Hepatocyte (in vitro differentiated cells): Measurements from ENCODE around the gene AUTS2. TPM values are rescaled to one million over a fixed set of nuclear protein-coding genes. Genes with fewer than 3 reads are reported as not detected.
A peak's percentile ranks its signal among the peaks of the same experiment; 100 is the strongest.

Source experiments
- DNase-seq: peaks from one replicate; pipeline ENCODE4 v3.0.0-alpha.2; 2016; ENCODE audit warnings: low spot score
- H2AFZ ChIP-seq: fragments of 200-600 bp; sonication (generic); 2 replicates; pipeline ENCODE4 v1.6.0; 2016; ENCODE audit warnings: antibody characterized with exemption, mild to moderate bottlenecking
- H3K27ac ChIP-seq: fragments of 200-600 bp; sonication (generic); 2 replicates; pipeline ENCODE4 v1.5.1; 2016; ENCODE audit warnings: mild to moderate bottlenecking
- H3K27me3 ChIP-seq: fragments of 200-600 bp; sonication (generic); 2 replicates; pipeline ENCODE4 v1.6.1; 2016
- H3K36me3 ChIP-seq: fragments of 200-600 bp; sonication (generic); replicated peaks from 2 replicates; pipeline ENCODE4 v1.5.1; 2016; ENCODE audit warnings: low read depth; ENCODE audit not compliant: insufficient read depth
- H3K4me1 ChIP-seq: fragments of 200-600 bp; sonication (generic); 2 replicates; pipeline ENCODE4 v1.5.1; 2016; ENCODE audit warnings: mild to moderate bottlenecking, moderate library complexity; ENCODE audit not compliant: insufficient read depth
- H3K4me2 ChIP-seq: fragments of 200-600 bp; sonication (generic); 2 replicates; pipeline ENCODE4 v1.6.0; 2016
- H3K4me3 ChIP-seq: fragments of 200-600 bp; sonication (generic); 2 replicates; pipeline ENCODE4 v1.5.1; 2016; ENCODE audit warnings: mild to moderate bottlenecking
- H3K79me2 ChIP-seq: fragments of 200-600 bp; sonication (generic); 2 replicates; pipeline ENCODE4 v1.6.0; 2017; ENCODE audit warnings: mild to moderate bottlenecking
- H3K9me2 ChIP-seq: fragments of 200-600 bp; sonication (generic); replicated peaks from 2 replicates; pipeline ENCODE4 v1.6.0; 2017; ENCODE audit warnings: mild to moderate bottlenecking; ENCODE audit not compliant: insufficient read depth
- H3K9me3 ChIP-seq: fragments of 200-600 bp; sonication (generic); 2 replicates; pipeline ENCODE4 v1.5.1; 2016; ENCODE audit warnings: low read depth, mild to moderate bottlenecking
- H4K20me1 ChIP-seq: fragments of 200-600 bp; sonication (generic); 2 replicates; pipeline ENCODE4 v1.6.0; 2016; ENCODE audit warnings: mild to moderate bottlenecking; ENCODE audit not compliant: insufficient read depth, poor library complexity, severe bottlenecking
- EZH2 ChIP-seq: fragments of 200-600 bp; sonication (generic); IDR thresholded peaks from 2 replicates; pipeline ENCODE4 v1.6.1; 2016; ENCODE audit warnings: antibody characterized with exemption, mild to moderate bottlenecking, borderline replicate concordance
- EZH2phosphoT487 ChIP-seq: fragments of 200-600 bp; sonication (generic); IDR thresholded peaks from one replicate; pipeline ENCODE4 v1.6.1; 2018; ENCODE audit warnings: antibody characterized with exemption, mild to moderate bottlenecking, low read depth, moderate library complexity; ENCODE audit not compliant: unreplicated experiment, severe bottlenecking
- WGBS: methylation state at CpG from one replicate; pipeline ENCODE4 v1.1.6; 2016; ENCODE audit warnings: low lambda C conversion rate; ENCODE audit errors: missing lambda C conversion rate; 5-methylcytosine and 5-hydroxymethylcytosine counted together
- polyA plus RNA-seq: library from polyadenylated mRNA; unstranded; fragments of >200 nt; fragmentation: Nextera tagmentation; extraction: Ambion mirVana; gene quantifications from 2 replicates; pipeline ENCODE4 v1.2.1, GENCODE V29; 2016
- total RNA-seq: library from RNA; depleted of rRNA; stranded (reverse); fragments of >200 nt; gene quantifications from 2 replicates; pipeline ENCODE4 v1.2.3, GENCODE V29; 2014
- TF ChIP-seq, protein P1 (sequence below): fragments of 200-600 bp; sonication (generic); IDR thresholded peaks from 2 replicates; pipeline ENCODE4 v1.5.1; 2016; ENCODE audit warnings: antibody characterized with exemption, mild to moderate bottlenecking; ENCODE audit not compliant: poor library complexity

Gene AUTS2
- total and polyA plus RNA-seq, 2 experiments from 2014 or later = 34.4 to 40.9 TPM

DNA sequence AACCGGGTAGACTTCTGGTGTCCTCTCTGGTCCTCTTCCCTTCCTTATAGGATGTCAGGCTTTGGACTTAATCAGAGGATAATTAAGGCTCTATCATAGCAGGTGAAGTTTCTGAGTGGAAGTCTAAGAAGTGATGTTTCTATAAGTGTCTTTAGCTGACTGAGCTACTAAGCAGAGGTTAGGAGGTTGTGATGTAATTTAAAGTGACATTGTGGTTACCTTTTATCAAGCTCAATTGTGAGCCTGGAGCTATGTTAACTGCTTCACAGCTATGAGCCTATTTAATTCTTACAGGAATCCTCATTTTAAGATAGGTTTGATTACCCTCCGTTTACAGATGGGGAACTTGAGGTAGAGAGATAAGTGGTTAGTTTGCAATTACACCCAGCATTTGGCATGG, 365.1 kb downstream of the AUTS2 start:
- H3K9me3 ChIP-seq = no peaks in the 10 kb centered on the region
- H3K4me3 ChIP-seq = no peak overlapping the region
- peaks cover 2% of the 10 kb centered on the region for H3K79me2 ChIP-seq
- no peak for TF ChIP-seq EZH2phosphoT487
- TF ChIP-seq, protein P1, sequence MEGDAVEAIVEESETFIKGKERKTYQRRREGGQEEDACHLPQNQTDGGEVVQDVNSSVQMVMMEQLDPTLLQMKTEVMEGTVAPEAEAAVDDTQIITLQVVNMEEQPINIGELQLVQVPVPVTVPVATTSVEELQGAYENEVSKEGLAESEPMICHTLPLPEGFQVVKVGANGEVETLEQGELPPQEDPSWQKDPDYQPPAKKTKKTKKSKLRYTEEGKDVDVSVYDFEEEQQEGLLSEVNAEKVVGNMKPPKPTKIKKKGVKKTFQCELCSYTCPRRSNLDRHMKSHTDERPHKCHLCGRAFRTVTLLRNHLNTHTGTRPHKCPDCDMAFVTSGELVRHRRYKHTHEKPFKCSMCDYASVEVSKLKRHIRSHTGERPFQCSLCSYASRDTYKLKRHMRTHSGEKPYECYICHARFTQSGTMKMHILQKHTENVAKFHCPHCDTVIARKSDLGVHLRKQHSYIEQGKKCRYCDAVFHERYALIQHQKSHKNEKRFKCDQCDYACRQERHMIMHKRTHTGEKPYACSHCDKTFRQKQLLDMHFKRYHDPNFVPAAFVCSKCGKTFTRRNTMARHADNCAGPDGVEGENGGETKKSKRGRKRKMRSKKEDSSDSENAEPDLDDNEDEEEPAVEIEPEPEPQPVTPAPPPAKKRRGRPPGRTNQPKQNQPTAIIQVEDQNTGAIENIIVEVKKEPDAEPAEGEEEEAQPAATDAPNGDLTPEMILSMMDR = no peak
- no peak for TF ChIP-seq EZH2
- H3K4me2 ChIP-seq = no peak overlapping the region
- H3K9me2 ChIP-seq = no peaks in the 10 kb centered on the region
- H3K36me3 ChIP-seq = no peaks in the 10 kb centered on the region
- no peaks in the 10 kb centered on the region for H3K27me3 ChIP-seq
- no peaks in the 10 kb centered on the region for H4K20me1 ChIP-seq
- 67% methylated on average over 2 of the region's 2 CpGs for WGBS
- H3K4me1 ChIP-seq = peaks cover 31% of the 10 kb centered on the region
- H2AFZ ChIP-seq = no peak overlapping the region
- DNase-seq = no peak
- H3K27ac ChIP-seq = no peak overlapping the region

DNA sequence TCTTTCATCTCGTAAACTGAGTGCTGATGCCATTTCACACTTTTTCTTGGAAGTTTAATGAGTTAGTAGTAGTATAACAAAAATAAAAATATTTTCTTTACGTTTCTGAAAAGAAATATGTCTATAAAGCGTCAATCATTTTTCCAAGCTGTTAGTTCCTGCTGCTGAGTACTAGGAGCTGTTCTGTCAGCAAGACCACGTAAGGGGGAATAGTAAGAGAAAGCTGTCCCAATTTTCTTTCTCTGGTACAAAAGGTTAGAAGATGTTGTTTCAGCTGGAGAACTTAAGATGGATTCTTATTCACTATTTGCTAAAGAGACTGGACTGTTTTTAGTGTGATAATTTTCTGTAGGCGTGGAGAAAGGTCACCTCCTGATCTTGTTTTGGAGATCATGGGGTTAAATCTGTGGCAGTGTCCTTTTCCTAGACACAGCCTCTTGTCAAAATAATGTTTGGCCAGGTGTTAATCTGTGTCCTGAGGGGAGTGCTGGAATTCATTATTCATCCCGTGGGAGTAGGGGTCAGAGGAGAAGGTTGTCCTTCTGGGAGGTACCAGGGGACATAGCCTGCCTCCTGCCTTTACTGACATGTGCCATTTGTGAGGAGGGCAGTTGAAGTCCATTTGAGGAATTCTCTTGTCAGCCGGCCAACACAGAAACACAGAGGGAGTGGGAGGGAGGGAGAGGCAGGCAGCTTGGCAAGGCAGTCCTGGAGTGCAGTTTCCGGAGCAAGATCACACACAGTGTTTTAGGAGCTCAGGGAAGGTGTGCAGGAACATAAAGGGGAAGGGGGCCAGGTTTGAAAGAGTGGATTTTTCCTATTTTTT, 368.7 kb downstream of the AUTS2 start:
- no peaks in the 10 kb centered on the region for H3K9me2 ChIP-seq

DNA sequence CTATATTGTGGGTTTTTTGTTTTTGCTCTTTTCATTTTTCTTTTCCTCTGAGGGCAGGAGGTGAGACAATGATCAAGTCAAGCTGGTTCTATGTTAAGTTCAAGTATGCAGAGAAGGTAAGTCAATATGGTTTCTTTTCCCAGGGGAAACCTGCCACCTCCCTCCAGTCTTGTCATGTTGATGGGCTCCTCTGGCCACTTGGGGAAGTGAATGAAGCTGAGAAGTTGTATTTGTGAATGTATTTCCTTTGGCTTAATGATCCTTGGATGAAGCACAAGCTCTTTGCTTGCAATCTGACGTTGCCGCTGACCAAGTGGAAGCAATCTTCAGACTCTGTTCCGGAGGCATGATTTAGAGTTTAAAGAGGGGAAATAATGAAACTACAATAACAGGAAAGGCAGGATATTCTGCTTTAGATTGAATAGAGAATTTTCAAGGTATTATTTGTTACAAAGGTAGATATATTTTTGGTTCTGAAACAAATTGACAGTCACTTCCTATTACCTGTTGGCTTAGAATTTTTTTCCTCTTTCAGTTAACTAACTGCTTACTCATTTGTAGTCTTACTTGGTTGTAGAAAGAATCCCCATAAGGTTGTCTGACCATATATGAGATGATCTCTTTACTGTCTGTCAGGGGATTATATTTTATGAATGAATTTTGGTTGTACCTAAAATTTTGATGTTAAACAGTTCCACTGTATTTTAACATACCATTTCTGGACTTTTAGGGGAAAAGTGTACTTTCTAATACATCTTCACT, 369.6 kb downstream of the AUTS2 start:
- H3K79me2 ChIP-seq = peaks cover 2% of the 10 kb centered on the region
- H3K27ac ChIP-seq = peak overlapping the region; percentile 11
- no peak for DNase-seq
- no peaks in the 10 kb centered on the region for H3K27me3 ChIP-seq
- H3K4me3 ChIP-seq = no peak overlapping the region
- no peaks in the 10 kb centered on the region for H3K9me3 ChIP-seq
- no peaks in the 10 kb centered on the region for H3K36me3 ChIP-seq
- TF ChIP-seq, protein P1 = no peak
- TF ChIP-seq EZH2 = no peak
- TF ChIP-seq EZH2phosphoT487 = no peak
- peaks cover 13% of the 10 kb centered on the region for H3K4me1 ChIP-seq
- WGBS = 37% methylated on average over 3 of the region's 3 CpGs
- H3K4me2 ChIP-seq = peak overlapping the region; percentile 60
- no peaks in the 10 kb centered on the region for H4K20me1 ChIP-seq
- H3K9me2 ChIP-seq = no peaks in the 10 kb centered on the region
- no peak overlapping the region for H2AFZ ChIP-seq

More for the DNA sequence above, 368.7 kb downstream of the AUTS2 start:
- H3K36me3 ChIP-seq = no peaks in the 10 kb centered on the region
- H3K4me3 ChIP-seq = no peak overlapping the region
- H3K79me2 ChIP-seq = peaks cover 2% of the 10 kb centered on the region
- 53% methylated on average over 8 of the region's 8 CpGs for WGBS
- H3K27ac ChIP-seq = no peak overlapping the region
- peak overlapping the region; percentile 60 for H3K4me2 ChIP-seq
- H3K4me1 ChIP-seq = peaks cover 22% of the 10 kb centered on the region
- no peaks in the 10 kb centered on the region for H4K20me1 ChIP-seq
- no peaks in the 10 kb centered on the region for H3K27me3 ChIP-seq
- TF ChIP-seq EZH2 (no peak), EZH2phosphoT487 (no peak)
- TF ChIP-seq, protein P1 = no peak
- no peaks in the 10 kb centered on the region for H3K9me3 ChIP-seq
- peak; percentile 11 for DNase-seq
- no peak overlapping the region for H2AFZ ChIP-seq
